Stimulated activated CD8-positive, alpha-beta memory T cell treated with anti-CD3 and anti-CD28 coated beads, Interleukin-15, amount 100 ng/mL, for 24 hours (primary cell): ENCODE measurements around the gene DLK2.
"Not testable (repeated sequence)": the region's sequence is repeated elsewhere in the genome, so short reads cannot be mapped to it uniquely, and the experiment has no call there.

Source experiments
- DNase-seq: peaks from one replicate; pipeline ENCODE4 v3.0.0-alpha.2; 2020; ENCODE audit warnings: low read depth

DLK2 gene

GRCh38 chr6:43481591-43482236 lies 26.4 kb upstream of the DLK2 start:
- no peak for DNase-seq

GRCh38 chr6:43481075-43481474 lies 25.7 kb upstream of the DLK2 start:
- DNase-seq, result no peak

- no peak for DNase-seq
Measured at GRCh38 chr6:43478008-43478372, 22.6 kb upstream of the DLK2 start.

- peak; percentile 96 for DNase-seq
Measured at GRCh38 chr6:43477235-43478007, 22.1 kb upstream of the DLK2 start, which contains the start of gene TJAP1. Gene TJAP1, plus strand, starts transcription at chr6:43477570. Its CDS starts 21,432 bp downstream, at chr6:43499002.

DNA sequence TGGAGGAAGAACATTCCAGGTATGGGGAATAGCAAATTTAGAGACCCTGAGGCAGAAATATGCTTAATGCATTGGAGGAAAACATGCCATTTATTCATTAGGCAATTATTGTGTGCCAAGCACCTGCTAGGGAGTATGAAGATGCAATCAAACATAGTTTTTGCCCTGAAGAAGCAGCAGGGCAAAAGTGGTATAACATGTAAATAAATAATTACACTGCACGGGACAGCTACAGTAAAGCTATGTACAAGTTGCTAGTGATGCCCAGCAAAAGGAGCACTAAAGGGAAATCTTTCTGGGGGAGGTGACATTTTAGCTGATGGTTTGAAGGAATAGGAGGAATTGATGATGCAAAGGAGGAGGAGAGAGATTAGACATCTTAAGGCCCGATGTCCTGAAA lies 21.4 kb upstream of the DLK2 start:
- no peak for DNase-seq

GRCh38 chr6:43475516-43475915 lies 20.2 kb upstream of the DLK2 start:
- DNase-seq, result no peak

DNA sequence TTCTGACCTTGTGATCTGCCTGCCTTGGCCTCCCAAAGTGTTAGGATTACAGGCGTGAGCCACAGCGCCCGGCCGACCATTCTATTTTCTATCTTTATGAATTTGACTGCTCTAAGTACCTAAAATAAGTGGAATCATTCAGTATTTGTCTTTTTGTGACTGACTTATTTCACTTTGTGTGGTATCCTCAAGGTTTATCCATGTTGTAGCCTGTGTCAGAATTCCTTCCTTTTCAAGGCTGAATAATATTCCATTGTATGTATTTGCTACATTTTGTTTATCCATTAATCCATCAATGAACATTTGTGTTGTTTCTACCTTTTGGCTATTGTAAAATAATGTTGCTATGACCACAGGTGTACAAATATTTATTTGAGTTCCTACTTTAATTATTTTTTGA lies 17.2 kb upstream of the DLK2 start:
- no peak for DNase-seq

DNA sequence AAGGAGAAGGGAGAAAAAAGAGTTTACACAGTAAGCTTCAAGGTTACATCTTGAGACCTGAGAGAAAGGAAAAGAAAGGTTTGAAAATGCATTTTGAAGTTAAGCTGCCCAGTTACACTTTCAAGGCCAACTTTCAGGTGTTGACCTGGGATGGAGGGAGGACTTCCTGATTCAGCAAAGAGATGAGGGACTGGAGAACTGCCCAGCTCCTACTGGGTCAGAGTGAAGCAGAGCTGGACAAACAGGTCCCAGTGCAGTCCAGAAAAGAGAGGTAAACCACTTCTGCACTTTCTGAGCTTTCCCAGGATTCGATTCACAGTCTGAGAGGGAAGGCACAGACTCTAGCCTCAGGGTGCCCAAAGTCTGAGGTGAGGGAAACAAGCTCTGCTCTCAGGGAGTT lies 16.1 kb upstream of the DLK2 start:
- no peak for DNase-seq

DNA sequence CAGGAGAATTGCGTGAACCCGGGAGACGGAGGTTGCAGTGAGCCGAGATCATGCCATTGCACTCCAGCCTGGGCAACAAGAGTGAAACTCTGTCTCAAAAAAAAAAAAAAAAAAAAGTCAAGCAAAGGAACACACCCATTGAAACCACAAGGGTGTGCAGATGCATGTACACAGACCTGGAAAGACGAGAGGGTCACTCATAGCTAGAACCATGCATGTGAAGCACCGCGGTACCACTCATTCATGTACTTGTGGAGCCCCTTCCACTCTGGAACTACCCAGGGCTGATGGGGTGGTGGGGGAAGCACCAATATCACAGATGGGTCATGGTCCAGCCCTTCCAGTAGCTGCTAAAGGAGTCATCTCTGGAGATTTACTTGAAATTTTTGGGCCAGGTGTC lies 14.6 kb upstream of the DLK2 start:
- no peak for DNase-seq

GRCh38 chr6:43468748-43469681 lies 13.7 kb upstream of the DLK2 start:
- DNase-seq, result no peak

GRCh38 chr6:43468240-43468639 lies 12.9 kb upstream of the DLK2 start:
- no peak for DNase-seq

DNA sequence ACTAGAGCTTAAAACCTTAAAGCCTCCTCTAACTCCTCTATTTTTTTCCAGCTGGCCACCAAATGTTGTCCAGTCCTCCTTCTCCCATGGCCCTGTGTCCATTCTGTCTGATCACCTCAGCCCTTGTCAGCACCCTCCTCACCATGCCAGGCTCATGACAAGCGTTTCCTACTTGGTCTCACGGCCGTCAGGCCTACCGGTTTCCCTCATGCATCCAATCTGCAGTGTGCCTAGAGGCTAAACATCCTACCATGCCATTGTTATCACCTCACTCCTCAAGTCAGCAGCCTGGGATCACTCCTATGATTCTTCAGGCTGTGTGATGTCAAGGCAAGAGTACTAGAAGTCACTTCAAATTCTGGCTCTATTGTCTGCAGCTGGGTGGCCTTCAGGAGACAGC lies 12.4 kb upstream of the DLK2 start:
- DNase-seq, result no peak

- not testable (repeated sequence) for DNase-seq
Measured at GRCh38 chr6:43467265-43467664, 11.9 kb upstream of the DLK2 start.

DNA sequence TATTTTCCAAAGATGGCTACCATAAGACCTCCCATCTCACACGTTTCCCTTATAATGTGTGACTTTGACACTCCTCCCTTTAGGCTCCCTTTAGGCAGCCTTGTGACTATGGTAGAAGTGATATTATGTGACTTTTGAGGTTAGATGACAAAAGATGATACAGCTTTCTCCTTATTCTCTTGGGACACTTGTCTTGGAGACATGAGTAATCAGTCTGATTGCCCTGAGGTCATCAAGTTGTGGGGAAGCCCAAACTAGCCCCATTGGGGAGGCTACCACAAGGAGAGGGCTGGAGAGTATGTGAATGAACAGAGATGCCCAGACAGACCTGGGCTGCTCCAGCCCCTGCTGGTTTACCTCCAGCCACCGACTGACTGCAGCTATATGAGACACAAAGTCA lies 10.6 kb upstream of the DLK2 start:
- DNase-seq, result no peak

DNA sequence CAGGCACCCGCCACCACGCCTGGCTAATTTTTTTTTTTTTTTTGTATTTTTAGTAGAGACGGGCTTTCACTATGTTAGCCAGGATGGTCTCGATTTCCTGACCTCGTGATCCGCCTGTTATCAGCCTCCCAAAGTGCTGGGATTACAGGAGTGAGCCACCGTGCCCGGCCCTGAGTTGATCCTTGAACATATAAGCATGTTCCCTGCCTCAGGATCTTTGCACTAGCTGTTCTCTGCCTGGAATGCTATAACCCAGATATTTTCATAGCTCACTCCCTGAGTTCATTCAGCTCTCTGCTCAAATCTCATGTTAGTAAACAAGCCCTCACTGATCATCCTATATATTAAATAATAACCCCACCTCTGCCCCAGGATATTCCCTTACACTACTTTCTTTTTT lies 9.0 kb upstream of the DLK2 start:
- DNase-seq, result no peak

DNA sequence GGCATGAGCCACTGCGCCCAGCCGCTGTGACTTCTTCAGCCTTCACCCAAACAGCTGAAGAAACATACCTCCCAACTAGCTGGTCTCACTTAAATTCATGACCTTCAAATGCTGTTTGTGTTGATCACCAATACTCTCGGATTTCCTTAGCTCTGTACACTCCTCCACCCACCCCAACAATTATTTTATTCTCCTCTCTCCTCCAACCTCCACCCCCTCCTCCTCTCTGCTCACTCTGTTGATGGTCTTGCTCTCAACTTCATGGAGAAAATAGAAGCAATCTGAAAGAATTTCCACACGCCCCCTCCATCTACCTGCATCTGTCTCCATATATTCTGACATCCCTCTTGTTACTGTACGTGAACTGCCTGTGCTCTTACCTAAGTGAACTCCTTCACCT lies 6.6 kb upstream of the DLK2 start:
- DNase-seq, result no peak

DNA sequence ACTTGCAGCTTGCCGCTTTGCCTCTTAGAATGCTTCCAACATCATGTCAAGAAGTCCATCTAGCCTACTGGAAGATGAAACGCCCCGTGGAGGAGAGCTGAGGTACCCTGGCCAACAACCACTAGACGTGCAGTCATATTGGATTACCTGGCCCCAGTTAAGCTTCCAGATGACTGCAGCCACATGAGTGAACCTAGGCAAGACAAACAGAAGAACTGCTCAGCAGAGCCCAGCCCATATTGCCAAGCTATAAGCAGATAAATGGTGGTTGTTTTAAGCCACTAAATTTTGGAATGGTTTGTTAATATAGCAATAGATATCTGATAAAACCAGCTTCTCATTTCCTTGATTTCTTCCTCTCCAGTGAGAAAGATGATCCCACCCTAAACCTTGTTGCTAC lies 4.7 kb upstream of the DLK2 start:
- no peak for DNase-seq

GRCh38 chr6:43459535-43459934 lies 4.2 kb upstream of the DLK2 start:
- DNase-seq, result no peak

DNA sequence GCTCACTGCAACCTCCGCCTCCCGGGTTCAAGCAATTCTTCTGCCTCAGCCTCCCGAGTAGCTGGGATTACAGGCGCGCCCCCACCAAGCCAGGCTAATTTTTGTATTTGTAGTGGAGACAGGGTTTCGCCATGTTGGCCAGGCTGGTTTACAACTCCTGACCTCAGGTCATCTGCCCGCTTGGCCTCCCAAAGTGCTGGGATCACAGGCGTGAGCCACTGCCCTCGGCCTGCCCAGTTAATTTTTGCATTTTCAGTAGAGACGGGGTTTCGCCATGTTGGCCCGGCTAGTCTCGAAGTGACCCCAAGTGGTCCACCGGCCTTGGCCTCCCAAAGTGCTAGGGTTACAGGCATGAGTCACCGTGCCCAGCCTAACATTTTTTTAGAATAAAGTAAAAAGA lies 2.8 kb upstream of the DLK2 start:
- DNase-seq, result not testable (repeated sequence)

DNA sequence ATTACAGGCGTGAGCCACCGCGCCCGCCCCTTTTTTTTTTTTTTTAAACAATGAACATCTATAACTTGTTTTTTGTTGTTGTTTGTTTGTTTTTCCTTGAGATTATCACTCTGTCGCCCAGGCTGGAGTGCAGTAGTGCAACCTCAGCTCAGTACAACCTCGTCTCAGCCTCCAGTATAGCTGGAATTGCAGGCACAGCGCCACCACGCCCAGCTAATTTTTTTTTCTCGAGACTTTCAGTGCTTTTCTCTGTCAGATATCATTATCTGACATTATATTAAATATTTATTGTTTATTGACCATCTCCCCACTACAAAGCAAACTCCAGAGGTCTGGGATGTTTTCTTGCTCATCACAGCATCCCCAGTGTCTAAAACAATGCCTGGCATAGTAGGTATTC lies 2.3 kb upstream of the DLK2 start:
- no peak for DNase-seq

GRCh38 chr6:43454696-43455530 lies 435 bp downstream of the DLK2 start:
- DNase-seq, result peak; percentile 39

GRCh38 chr6:43454290-43454695 lies 1.1 kb downstream of the DLK2 start:
- DNase-seq, result no peak
